Measurements from ENCODE around the gene RUFY2. TPM values are rescaled to one million over a fixed set of nuclear protein-coding genes. Genes with fewer than 3 reads are reported as not detected.

The RUFY2 gene
- total RNA-seq, 1 experiment from 2014 or later = 30.5 TPM

DNA sequence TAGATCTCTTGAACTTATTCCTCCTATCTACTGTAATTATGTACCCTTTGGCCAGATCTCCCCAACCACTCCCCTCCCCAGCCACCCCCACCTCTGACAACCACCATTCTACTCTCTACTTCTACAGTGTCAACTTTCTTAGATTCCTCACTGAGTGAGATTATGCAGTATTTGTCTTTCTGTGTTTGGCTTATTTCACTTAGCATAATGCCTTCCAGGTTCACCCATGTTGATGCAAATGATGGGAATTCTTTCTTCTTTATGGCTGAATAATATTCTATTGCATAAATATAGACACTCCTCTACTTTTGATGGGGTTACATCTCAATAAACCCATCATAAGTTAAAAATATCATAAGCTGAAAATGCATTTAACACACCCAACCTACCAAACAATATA is 96.5 kb downstream of the RUFY2 start:
- H4K20me1 ChIP-seq (ENCODE audit: insufficient read depth) = no peaks in the 10 kb centered on the region
- ChIA-PET CTCF (no interaction called here), POLR2A (ENCODE audit: unreplicated experiment) (no interaction called here)
- H3K9me2 ChIP-seq (ENCODE audit: insufficient read depth) = no peaks in the 10 kb centered on the region
- H3K4me1 ChIP-seq (replicated peaks; ENCODE audit: insufficient read depth) = peaks cover 5% of the 10 kb centered on the region; the same call in 1 of the 2 replicates
- H2AFZ ChIP-seq = no peak overlapping the region
- 0 out of 2 replicates have a peak, but pooled peaks cover 3% of the 10 kb centered on the region for H3F3A ChIP-seq (ENCODE audit: insufficient read depth, low read depth)
- H3K27ac ChIP-seq = no peak overlapping the region
- no peaks in the 10 kb centered on the region for H3K36me3 ChIP-seq (ENCODE audit: low read depth)
- H3K79me2 ChIP-seq (ENCODE audit: low read depth) = no peaks in the 10 kb centered on the region
- no peak overlapping the region for H3K4me3 ChIP-seq
- TF ChIP-seq, protein P1, sequence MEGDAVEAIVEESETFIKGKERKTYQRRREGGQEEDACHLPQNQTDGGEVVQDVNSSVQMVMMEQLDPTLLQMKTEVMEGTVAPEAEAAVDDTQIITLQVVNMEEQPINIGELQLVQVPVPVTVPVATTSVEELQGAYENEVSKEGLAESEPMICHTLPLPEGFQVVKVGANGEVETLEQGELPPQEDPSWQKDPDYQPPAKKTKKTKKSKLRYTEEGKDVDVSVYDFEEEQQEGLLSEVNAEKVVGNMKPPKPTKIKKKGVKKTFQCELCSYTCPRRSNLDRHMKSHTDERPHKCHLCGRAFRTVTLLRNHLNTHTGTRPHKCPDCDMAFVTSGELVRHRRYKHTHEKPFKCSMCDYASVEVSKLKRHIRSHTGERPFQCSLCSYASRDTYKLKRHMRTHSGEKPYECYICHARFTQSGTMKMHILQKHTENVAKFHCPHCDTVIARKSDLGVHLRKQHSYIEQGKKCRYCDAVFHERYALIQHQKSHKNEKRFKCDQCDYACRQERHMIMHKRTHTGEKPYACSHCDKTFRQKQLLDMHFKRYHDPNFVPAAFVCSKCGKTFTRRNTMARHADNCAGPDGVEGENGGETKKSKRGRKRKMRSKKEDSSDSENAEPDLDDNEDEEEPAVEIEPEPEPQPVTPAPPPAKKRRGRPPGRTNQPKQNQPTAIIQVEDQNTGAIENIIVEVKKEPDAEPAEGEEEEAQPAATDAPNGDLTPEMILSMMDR (conservative IDR thresholded peaks at IDR 0.05) = no peak
- TF ChIP-seq EZH2 (IDR thresholded peaks at IDR 0.05; ENCODE audit: low read depth) = no peak
- no peaks in the 10 kb centered on the region for H3K27me3 ChIP-seq (ENCODE audit: insufficient read depth, low read depth)
- BruUV-seq (replicated peaks) = no TSS peak
- intact Hi-C loops (cut with micrococcal nuclease; ENCODE audit: unreplicated experiment) = no loop called here
- no peak overlapping the region for H3K4me2 ChIP-seq
- 0 out of 2 replicates have a peak, but pooled peaks cover 4% of the 10 kb centered on the region for H3K9me3 ChIP-seq (ENCODE audit: insufficient read depth, low read depth)
- DNase-seq = no peak

DNA sequence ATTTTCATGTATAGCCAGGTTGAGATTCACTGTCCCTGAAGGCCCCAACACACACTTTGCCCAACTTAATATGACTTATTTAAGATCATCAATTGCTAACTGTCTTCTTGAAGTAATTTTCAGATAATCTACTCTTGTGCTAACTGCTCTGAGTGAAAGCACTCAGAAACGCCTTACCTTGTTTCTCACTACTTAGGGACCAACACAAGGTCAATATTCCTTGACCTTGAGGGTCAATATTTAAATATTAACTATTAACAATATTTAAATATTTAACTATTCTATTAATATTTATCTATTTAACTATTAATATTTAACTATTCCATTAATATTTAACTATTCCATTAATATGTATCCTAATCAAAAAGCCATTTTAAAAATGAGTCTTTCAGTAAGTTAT is 101.2 kb downstream of the RUFY2 start:
- Histone ChIP-seq H3K27me3 (ENCODE audit: insufficient read depth, low read depth) (no peaks in the 10 kb centered on the region), H3K4me1 (replicated peaks; ENCODE audit: insufficient read depth) (peaks cover 14% of the 10 kb centered on the region), H3K36me3 (ENCODE audit: low read depth) (no peaks in the 10 kb centered on the region), H3K9me3 (ENCODE audit: insufficient read depth, low read depth) (no peaks in the 10 kb centered on the region), H3K4me2 (no peak overlapping the region), H2AFZ (no peak overlapping the region), H3K4me3 (no peak overlapping the region), H3K79me2 (ENCODE audit: low read depth) (no peaks in the 10 kb centered on the region), H3K9me2 (ENCODE audit: insufficient read depth) (no peaks in the 10 kb centered on the region), H3F3A (ENCODE audit: insufficient read depth, low read depth) (0 out of 2 replicates have a peak, but pooled peaks cover 3% of the 10 kb centered on the region), H4K20me1 (ENCODE audit: insufficient read depth) (no peaks in the 10 kb centered on the region), H3K27ac (no peak overlapping the region)
- CTCF ChIA-PET = no interaction called here
- intact Hi-C loops (cut with micrococcal nuclease; ENCODE audit: unreplicated experiment) = no loop called here
- POLR2A ChIA-PET (ENCODE audit: unreplicated experiment) = no interaction called here
- DNase-seq = no peak
- no TSS peak for BruUV-seq (replicated peaks)
- TF ChIP-seq, protein P1 (conservative IDR thresholded peaks at IDR 0.05) = no peak
- TF ChIP-seq EZH2 (IDR thresholded peaks at IDR 0.05; ENCODE audit: low read depth) = no peak

DNA sequence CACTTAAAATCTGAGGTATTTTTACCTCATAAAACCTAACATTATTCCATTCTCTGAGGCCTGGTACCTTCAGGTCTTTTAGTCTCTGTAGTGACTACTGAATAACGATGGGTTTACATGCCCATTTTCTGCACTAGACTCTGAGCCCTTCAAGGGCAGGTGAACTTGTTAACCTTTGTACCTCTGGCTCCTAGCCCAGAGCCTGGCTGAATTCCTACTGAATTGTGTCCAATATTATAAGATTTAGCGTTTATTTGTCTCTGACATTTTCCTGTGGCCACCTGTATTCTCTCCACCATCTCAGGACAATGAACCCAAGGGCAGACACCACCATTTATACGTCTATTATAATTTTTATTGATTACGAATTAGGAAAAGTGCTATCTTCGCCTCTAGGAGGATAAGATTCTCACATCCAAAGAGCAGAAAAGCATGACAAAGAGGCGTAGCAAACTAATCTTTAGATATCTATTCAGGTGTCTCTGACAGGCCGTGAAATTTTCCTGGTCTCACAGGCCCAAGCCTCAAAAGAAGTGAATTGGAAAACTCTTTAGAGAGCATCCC is 103.1 kb downstream of the RUFY2 start:
- no peak overlapping the region for H3K27ac ChIP-seq
- no peak overlapping the region for H3K4me3 ChIP-seq
- ChIA-PET POLR2A (ENCODE audit: unreplicated experiment) (no interaction called here), CTCF (interaction anchor here (0.6 to 0.7 kb wide), 2 partner anchors 94 to 592 kb away, joined by 3 read pairs; no protein-coding TSS in a partner anchor)
- TF ChIP-seq, protein P1 (conservative IDR thresholded peaks at IDR 0.05) = no peak
- TF ChIP-seq EZH2 (IDR thresholded peaks at IDR 0.05; ENCODE audit: low read depth) = no peak
- H3K79me2 ChIP-seq (ENCODE audit: low read depth) = no peaks in the 10 kb centered on the region
- H3K4me2 ChIP-seq = no peak overlapping the region
- no peaks in the 10 kb centered on the region for H3K9me3 ChIP-seq (ENCODE audit: insufficient read depth, low read depth)
- DNase-seq = no peak
- BruUV-seq (replicated peaks) = no TSS peak
- 0 out of 2 replicates have a peak, but pooled peaks cover 3% of the 10 kb centered on the region for H3F3A ChIP-seq (ENCODE audit: insufficient read depth, low read depth)
- no peaks in the 10 kb centered on the region for H4K20me1 ChIP-seq (ENCODE audit: insufficient read depth)
- intact Hi-C loops (cut with micrococcal nuclease; ENCODE audit: unreplicated experiment) = loop anchor here (2.0 to 5.0 kb wide), 3 partner anchors 515 to 637 kb away; partner anchors contain the start of gene CTNNA3
- H3K4me1 ChIP-seq (replicated peaks; ENCODE audit: insufficient read depth) = peaks cover 14% of the 10 kb centered on the region
- H3K36me3 ChIP-seq (ENCODE audit: low read depth) = no peaks in the 10 kb centered on the region
- H3K9me2 ChIP-seq (ENCODE audit: insufficient read depth) = no peaks in the 10 kb centered on the region
- H2AFZ ChIP-seq = no peak overlapping the region
- H3K27me3 ChIP-seq (ENCODE audit: insufficient read depth, low read depth) = no peaks in the 10 kb centered on the region

All from PC-9 (cell line).